CD14-positive monocyte (primary cell): ENCODE measurements around the gene TGFA. TPM values are rescaled to one million over a fixed set of nuclear protein-coding genes. Genes with fewer than 3 reads are reported as not detected.

ENCODE experiments used
- DNase-seq, 3 donors: peaks; one replicate each; pipeline ENCODE4 v3.0.0-alpha.2; 2011 to 2022
- H2AFZ ChIP-seq: 2 replicates; pipeline ENCODE4 v1.6.0; 2012; ENCODE audit warnings: mild to moderate bottlenecking, low read depth, low read length, inconsistent platforms; ENCODE audit not compliant: insufficient read depth, poor library complexity, severe bottlenecking
- H3K27ac ChIP-seq, 2 donors: 1 replicate in 1 of 2; 2 replicates in 1 of 2; pipeline ENCODE4 v1.5.1; 2012 to 2013; ENCODE audit warnings: low read length in 2 of 2, control low read depth in 1 of 2, inconsistent platforms in 1 of 2, low read depth in 1 of 2, mild to moderate bottlenecking in 1 of 2
- H3K27me3 ChIP-seq, 2 donors: one replicate each; pipeline versions ENCODE4 v1.6.0 to v1.6.1; 2011 to 2013; ENCODE audit warnings: low read length in 2 of 2; ENCODE audit not compliant: control insufficient read depth in 2 of 2, insufficient read depth in 2 of 2
- H3K36me3 ChIP-seq, 2 donors: replicated peaks in 1 of 2; 1 replicate in 1 of 2; 2 replicates in 1 of 2; pipeline versions ENCODE4 v1.5.1 to v1.6.1; 2012 to 2013; ENCODE audit warnings: low read length in 2 of 2, control low read depth in 1 of 2, inconsistent platforms in 1 of 2, mild to moderate bottlenecking in 1 of 2; ENCODE audit not compliant: insufficient read depth in 2 of 2, control insufficient read depth in 1 of 2
- H3K4me1 ChIP-seq, 2 donors: 1 replicate in 1 of 2; 2 replicates in 1 of 2; pipeline versions ENCODE4 v1.5.1 to v1.6.1; 2012 to 2013; ENCODE audit warnings: low read length in 2 of 2, control low read depth in 1 of 2, inconsistent platforms in 1 of 2, mild to moderate bottlenecking in 1 of 2, moderate library complexity in 1 of 2; ENCODE audit not compliant: insufficient read depth in 2 of 2, control insufficient read depth in 1 of 2
- H3K4me2 ChIP-seq: replicated peaks from 2 replicates; pipeline ENCODE3; 2012; ENCODE audit warnings: low read length, moderate library complexity, mild to moderate bottlenecking; ENCODE audit not compliant: poor library complexity, severe bottlenecking; ENCODE audit errors: extremely low read depth
- H3K4me3 ChIP-seq, 3 experiments: fragments of 200-600 bp in 1 of 3; sonication (generic) in 1 of 3; replicated peaks in 1 of 3; 1 replicate in 2 of 3; 2 replicates in 1 of 3; pipeline ENCODE4 v1.5.1; 2011 to 2013; ENCODE audit warnings: low read length in 3 of 3, mild to moderate bottlenecking in 3 of 3, control low read depth in 2 of 3, low read depth in 2 of 3, inconsistent platforms in 1 of 3, moderate library complexity in 1 of 3
- H3K79me2 ChIP-seq: 2 replicates; pipeline ENCODE4 v1.6.0; 2012; ENCODE audit warnings: mild to moderate bottlenecking, control low read depth, inconsistent platforms, low read length, moderate library complexity; ENCODE audit not compliant: insufficient read depth
- H3K9ac ChIP-seq: 2 replicates; pipeline ENCODE4 v1.6.0; 2017; ENCODE audit warnings: low read length, mild to moderate bottlenecking; ENCODE audit not compliant: insufficient read depth, poor library complexity, severe bottlenecking
- H3K9me3 ChIP-seq, 2 donors: replicated peaks in 1 of 2; 1 replicate in 1 of 2; 2 replicates in 1 of 2; pipeline versions ENCODE4 v1.5.1 to v1.6.1; 2012 to 2013; ENCODE audit warnings: low read length in 2 of 2, control low read depth in 1 of 2; ENCODE audit not compliant: control insufficient read depth in 1 of 2, insufficient read depth in 1 of 2
- H4K20me1 ChIP-seq: 2 replicates; pipeline ENCODE4 v1.6.0; 2012; ENCODE audit warnings: mild to moderate bottlenecking, low read length, control low read depth, moderate library complexity; ENCODE audit not compliant: insufficient read depth
- H3K27ac Mint-ChIP-seq, 7 donors: one replicate each; pipeline ENCODE4 v1.8.0; 2020; ENCODE audit warnings: mild to moderate bottlenecking in 7 of 7, mixed read lengths in 7 of 7, moderate library complexity in 6 of 7, inconsistent platforms in 2 of 7
- H3K27me3 Mint-ChIP-seq, 3 donors: one replicate each; pipeline ENCODE4 v1.8.0; 2021 to 2022; ENCODE audit warnings: low read depth in 3 of 3, mild to moderate bottlenecking in 3 of 3, mixed read lengths in 3 of 3, moderate library complexity in 3 of 3, inconsistent platforms in 1 of 3
- H3K36me3 Mint-ChIP-seq, 2 donors: one replicate each; pipeline ENCODE4 v1.8.0; 2020; ENCODE audit warnings: mixed read lengths in 2 of 2, inconsistent platforms in 1 of 2, mild to moderate bottlenecking in 1 of 2
- H3K4me1 Mint-ChIP-seq: one replicate; pipeline ENCODE4 v1.8.0; 2020; ENCODE audit warnings: mild to moderate bottlenecking, mixed read lengths
- H3K4me3 Mint-ChIP-seq, 2 donors: one replicate each; pipeline ENCODE4 v1.8.0; 2020; ENCODE audit warnings: mild to moderate bottlenecking in 2 of 2, mixed read lengths in 2 of 2, moderate library complexity in 1 of 2
- H3K9me3 Mint-ChIP-seq, 7 donors: one replicate each; pipeline ENCODE4 v1.8.0; 2020 to 2022; ENCODE audit warnings: mixed read lengths in 7 of 7, mild to moderate bottlenecking in 6 of 7, moderate library complexity in 6 of 7, inconsistent platforms in 2 of 7
- CTCF ChIP-seq: fragments of 200-600 bp; IDR thresholded peaks from one replicate; pipeline ENCODE4 v1.8.0; 2022; ENCODE audit warnings: antibody characterized with exemption, mild to moderate bottlenecking
- WGBS: methylation state at CpG from one replicate; pipeline ENCODE4 v1.1.5; 2013; ENCODE audit warnings: missing lambda C conversion rate; ENCODE audit not compliant: insufficient coverage; 5-methylcytosine and 5-hydroxymethylcytosine counted together
- intact Hi-C, 2 donors: fragments of 100-400 bp; cut with micrococcal nuclease; formaldehyde crosslinking; loops; one replicate each; pipeline versions ENCODE4 v1.15.0 to v1.15.1; 2023
- polyA plus RNA-seq, 3 donors: library from polyadenylated mRNA; depleted of rRNA in 1 of 3; unstranded in 2 of 3; stranded (reverse) in 1 of 3; fragments of 300-500 nt in 2 of 3; fragments of >200 nt in 1 of 3; fragmentation: Illumina TruSeq in 2 of 3; gene quantifications; 1 replicate in 2 of 3; 2 replicates in 1 of 3; pipeline ENCODE4 v1.2.3, GENCODE V29; 2012 to 2021

The TGFA gene
- polyA plus RNA-seq, 3 donors: 1.7 to 2.5 (median 1.7) TPM

DNA sequence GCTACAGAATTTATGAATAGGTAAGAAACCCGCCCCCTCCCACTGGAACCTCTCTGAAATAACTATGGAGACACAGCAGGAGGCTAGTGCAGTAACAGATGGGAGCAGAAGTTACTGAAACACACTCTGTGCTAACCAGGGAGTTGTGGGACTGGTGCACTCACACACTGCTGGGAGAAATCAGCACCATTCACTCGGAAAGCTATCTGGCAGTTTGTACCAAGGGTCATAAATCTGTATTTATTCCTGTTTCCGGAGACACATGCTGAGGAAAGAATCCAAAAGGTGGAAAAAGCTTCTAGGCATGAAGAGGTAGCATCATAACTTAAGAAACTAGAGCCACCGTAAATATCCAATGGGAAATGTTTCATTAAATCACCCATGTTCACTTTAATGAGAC, 39.9 kb downstream of the TGFA start:
- no peak overlapping the region for H2AFZ ChIP-seq
- H3K79me2 ChIP-seq: no peaks in the 10 kb centered on the region
- Mint-ChIP-seq H3K4me3 (no peak overlapping the region), H3K36me3 (peaks cover 0 to 5% of the 10 kb centered on the region in 2 donors), H3K9me3 (peaks cover 0 to 3% (median 0%) of the 10 kb centered on the region in 7 donors), H3K27me3 (peaks cover 0 to 4% (median 2%) of the 10 kb centered on the region in 3 donors), H3K27ac (no peak overlapping the region), H3K4me1 (peaks cover 59% of the 10 kb centered on the region)
- no peaks in the 10 kb centered on the region for H4K20me1 ChIP-seq
- no peaks in the 10 kb centered on the region for H3K27me3 ChIP-seq
- no peak overlapping the region for H3K27ac ChIP-seq
- no peak for TF ChIP-seq CTCF
- H3K36me3 ChIP-seq: no peaks in the 10 kb centered on the region
- H3K4me3 ChIP-seq: no peak overlapping the region
- intact Hi-C loops: loop anchor here in 1 of 2 donors (5.0 kb wide), 1 partner anchor 39 kb away; the partner anchor contains the start of gene TGFA
- H3K9me3 ChIP-seq: no peaks in the 10 kb centered on the region
- no peak overlapping the region for H3K4me2 ChIP-seq
- no peak for DNase-seq
- H3K4me1 ChIP-seq: peaks cover 56% of the 10 kb centered on the region in 2 donors
- no peak overlapping the region for H3K9ac ChIP-seq
- WGBS: 100% methylated on average over 1 of the region's 4 CpGs

- peak overlapping the region in 5 of 7 donors; percentile 1 to 87 (median 45) for H3K27ac Mint-ChIP-seq
Observed at GRCh38 chr2:70511971-70512729, 41.5 kb downstream of the TGFA start.

More at GRCh38 chr2:70511971-70512729, 41.5 kb downstream of the TGFA start:
- intact Hi-C loops: loop anchor here in 1 of 2 donors (5.0 kb wide), 1 partner anchor 40 kb away; the partner anchor contains the start of gene TGFA
- Histone ChIP-seq H3K4me3 (no peak overlapping the region), H4K20me1 (no peaks in the 10 kb centered on the region), H2AFZ (no peak overlapping the region), H3K4me2 (no peak overlapping the region), H3K27ac (no peak overlapping the region), H3K4me1 (peaks cover 40 to 44% of the 10 kb centered on the region in 2 donors), H3K79me2 (no peaks in the 10 kb centered on the region), H3K9ac (no peak overlapping the region), H3K36me3 (no peaks in the 10 kb centered on the region), H3K27me3 (no peaks in the 10 kb centered on the region), H3K9me3 (no peaks in the 10 kb centered on the region)
- no peak for DNase-seq
- 50% methylated on average over 4 of the region's 8 CpGs for WGBS
- H3K4me1 Mint-ChIP-seq: peaks cover 49% of the 10 kb centered on the region
- no peak overlapping the region for H3K4me3 Mint-ChIP-seq
- H3K27me3 Mint-ChIP-seq: peaks cover 0 to 4% (median 2%) of the 10 kb centered on the region in 3 donors
- H3K9me3 Mint-ChIP-seq: peaks cover 0 to 3% (median 0%) of the 10 kb centered on the region in 7 donors
- no peak for TF ChIP-seq CTCF
- peaks cover 0 to 7% of the 10 kb centered on the region in 2 donors for H3K36me3 Mint-ChIP-seq
